Breast epithelium (tissue), 4 donors: ENCODE data around the gene TXNL4A. TPM values are rescaled to one million over a fixed set of nuclear protein-coding genes. Genes with fewer than 3 reads are reported as not detected.
"Not testable (repeated sequence)": the region's sequence is repeated elsewhere in the genome, so short reads cannot be mapped to it uniquely, and the experiment has no call there.

Experiments used
- DNase-seq, 2 donors: peaks; one replicate each; pipeline ENCODE4 v3.0.0-alpha.2; 2019; ENCODE audit warnings: low spot score in 2 of 2
- H3K27ac ChIP-seq, 2 donors: fragments of 200-600 bp; sonication (generic) in 1 of 2; one replicate each; pipeline ENCODE4 v1.5.1; 2016 to 2019; ENCODE audit warnings: mild to moderate bottlenecking in 1 of 2
- H3K27me3 ChIP-seq, 2 donors: fragments of 200-600 bp; sonication (generic) in 1 of 2; one replicate each; pipeline versions ENCODE4 v1.5.1 to v1.6.0; 2017 to 2019; ENCODE audit warnings: control low read depth in 1 of 2, mild to moderate bottlenecking in 1 of 2
- H3K36me3 ChIP-seq: fragments of 200-600 bp; one replicate; pipeline ENCODE4 v1.5.1; 2019
- H3K4me1 ChIP-seq, 2 donors: fragments of 200-600 bp; sonication (generic); one replicate each; pipeline ENCODE4 v1.5.1; 2016 to 2019; ENCODE audit warnings: control low read depth in 1 of 2
- H3K4me3 ChIP-seq, 3 donors: fragments of 200-600 bp; sonication (generic); 1 replicate in 2 of 3; 2 replicates in 1 of 3; pipeline ENCODE4 v1.5.1; 2016 to 2019; ENCODE audit warnings: mild to moderate bottlenecking in 3 of 3, moderate library complexity in 2 of 3
- H3K9me3 ChIP-seq, 2 donors: fragments of 200-600 bp; sonication (generic) in 1 of 2; one replicate each; pipeline ENCODE4 v1.5.1; 2016 to 2019; ENCODE audit warnings: control low read depth in 1 of 2
- CTCF ChIP-seq, 3 donors: fragments of 450-650 bp; IDR thresholded peaks; one replicate each; pipeline ENCODE4 v1.5.1; 2016 to 2017; ENCODE audit warnings: antibody characterized with exemption in 3 of 3, mild to moderate bottlenecking in 3 of 3, moderate library complexity in 3 of 3
- POLR2A ChIP-seq: fragments of 450-650 bp; IDR thresholded peaks from one replicate; pipeline ENCODE4 v1.6.1; 2016; ENCODE audit warnings: antibody characterized with exemption, mild to moderate bottlenecking, moderate library complexity
- POLR2AphosphoS5 ChIP-seq, 3 donors: sonication (generic); formaldehyde crosslinking; IDR thresholded peaks; one replicate each; pipeline ENCODE4 v1.6.1; 2017; ENCODE audit warnings: antibody characterized with exemption in 3 of 3
- intact Hi-C: fragments of 100-400 bp; cut with DNase I; formaldehyde crosslinking; loops from one replicate; pipeline ENCODE4 v1.15.1; 2023; ENCODE audit warnings: low total_unique reads
- total RNA-seq, 3 donors: library from RNA; depleted of rRNA; stranded (reverse); fragments of >200 nt; gene quantifications; one replicate each; pipeline ENCODE4 v1.1.0, GENCODE V29; 2016

Gene TXNL4A
- total RNA-seq, 3 donors from 2014 or later = 21.4 to 39.2 (median 23.9) TPM

DNA sequence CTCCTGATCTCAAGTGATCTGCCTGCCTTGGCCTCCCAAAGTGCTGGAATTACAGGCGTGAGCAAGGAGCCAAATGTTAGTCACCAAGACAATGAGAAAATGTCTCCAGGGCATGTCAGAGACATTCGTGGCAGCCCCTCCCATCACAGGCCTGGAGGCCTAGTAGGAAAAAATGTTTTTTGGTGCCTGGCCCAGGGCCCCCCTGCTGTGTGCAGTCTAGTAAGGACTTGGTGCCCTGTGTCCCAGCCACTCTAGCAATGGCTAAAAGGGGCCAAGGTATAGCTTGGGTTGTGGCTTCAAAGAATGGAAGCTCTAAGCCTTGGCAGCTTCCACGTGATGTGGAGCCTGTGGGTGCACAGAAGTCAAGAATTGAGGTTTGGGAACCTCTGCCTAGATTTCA, 12.5 kb upstream of the TXNL4A start:
- no peak for TF ChIP-seq POLR2AphosphoS5 (IDR thresholded peaks at IDR 0.05)
- no peak for TF ChIP-seq POLR2A
- no peak for TF ChIP-seq CTCF (IDR thresholded peaks at IDR 0.05)
- Histone ChIP-seq H3K27me3 (no peaks in the 10 kb centered on the region), H3K27ac (no peak overlapping the region), H3K36me3 (no peaks in the 10 kb centered on the region), H3K4me1 (no peaks in the 10 kb centered on the region), H3K4me3 (no peak overlapping the region), H3K9me3 (peaks cover 15 to 17% of the 10 kb centered on the region in 2 donors)
- DNase-seq = no peak
- intact Hi-C loops = no loop called here

DNA sequence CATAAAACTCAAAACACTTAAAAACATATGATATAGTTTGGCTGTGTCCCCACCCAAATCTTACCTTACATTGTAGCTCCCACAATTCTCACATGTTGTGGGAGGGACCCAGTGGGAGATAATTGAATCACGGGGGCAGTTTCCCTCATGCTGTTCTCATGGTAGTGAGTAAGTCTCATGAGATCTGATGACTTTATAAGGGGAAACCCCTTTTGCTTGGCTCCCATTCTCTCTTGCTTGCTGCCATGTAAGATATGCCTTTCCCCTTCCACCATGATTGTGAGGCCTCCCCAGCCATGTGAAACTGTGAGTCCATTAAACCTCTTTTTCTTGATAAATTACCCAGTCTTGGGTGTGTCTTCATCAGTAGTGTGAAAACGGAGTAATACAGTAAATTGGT, 11.3 kb upstream of the TXNL4A start:
- peaks cover 15 to 17% of the 10 kb centered on the region in 2 donors for H3K9me3 ChIP-seq
- DNase-seq, H3K27me3 ChIP-seq, H3K27ac ChIP-seq, H3K4me1 ChIP-seq, H3K36me3 ChIP-seq, H3K4me3 ChIP-seq, intact Hi-C loops: not testable (repeated sequence)

DNA sequence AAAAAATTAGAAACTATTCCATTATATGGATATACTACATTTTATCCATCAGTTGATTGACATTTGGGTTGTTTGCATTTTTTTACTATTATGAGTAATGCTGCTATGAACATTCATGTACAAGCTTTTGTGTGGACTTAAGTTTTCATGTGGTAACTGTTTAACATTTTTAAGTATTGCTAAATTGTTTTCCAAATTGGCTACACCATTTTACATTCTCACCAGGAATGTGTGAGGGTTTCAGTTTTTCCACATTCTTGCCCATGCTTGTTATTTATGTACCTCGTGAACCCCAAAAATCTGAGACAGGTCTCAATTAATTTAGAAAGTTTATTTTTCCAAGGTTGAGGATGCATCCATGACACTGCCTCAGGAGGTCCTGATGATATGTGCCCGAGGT, 3.1 kb upstream of the TXNL4A start:
- no peaks in the 10 kb centered on the region for H3K9me3 ChIP-seq
- intact Hi-C loops = no loop called here
- H3K36me3 ChIP-seq = no peaks in the 10 kb centered on the region

GRCh38 chr18:79989195-79989497, 783 bp upstream of the TXNL4A start:
- DNase-seq = no peak
- peak overlapping the region; percentile 94 to 98 for H3K27ac ChIP-seq
- no peaks in the 10 kb centered on the region for H3K9me3 ChIP-seq
- H3K4me3 ChIP-seq = peak overlapping the region; percentile 89 to 91 (median 90)
- no peaks in the 10 kb centered on the region for H3K27me3 ChIP-seq
- H3K4me1 ChIP-seq = peaks cover 4 to 11% of the 10 kb centered on the region in 2 donors
- intact Hi-C loops = no loop called here
- TF ChIP-seq POLR2AphosphoS5 (IDR thresholded peaks at IDR 0.05) = no peak
- no peak for TF ChIP-seq CTCF (IDR thresholded peaks at IDR 0.05)
- no peak for TF ChIP-seq POLR2A
- no peaks in the 10 kb centered on the region for H3K36me3 ChIP-seq

More for the DNA sequence above, 3.1 kb upstream of the TXNL4A start:
- TF ChIP-seq POLR2A (no peak), CTCF (IDR thresholded peaks at IDR 0.05) (no peak), POLR2AphosphoS5 (IDR thresholded peaks at IDR 0.05) (no peak)
- peaks cover 4 to 10% of the 10 kb centered on the region in 2 donors for H3K4me1 ChIP-seq
- H3K27me3 ChIP-seq = no peaks in the 10 kb centered on the region
- H3K27ac ChIP-seq = no peak overlapping the region
- no peak for DNase-seq
- no peak overlapping the region for H3K4me3 ChIP-seq

DNA sequence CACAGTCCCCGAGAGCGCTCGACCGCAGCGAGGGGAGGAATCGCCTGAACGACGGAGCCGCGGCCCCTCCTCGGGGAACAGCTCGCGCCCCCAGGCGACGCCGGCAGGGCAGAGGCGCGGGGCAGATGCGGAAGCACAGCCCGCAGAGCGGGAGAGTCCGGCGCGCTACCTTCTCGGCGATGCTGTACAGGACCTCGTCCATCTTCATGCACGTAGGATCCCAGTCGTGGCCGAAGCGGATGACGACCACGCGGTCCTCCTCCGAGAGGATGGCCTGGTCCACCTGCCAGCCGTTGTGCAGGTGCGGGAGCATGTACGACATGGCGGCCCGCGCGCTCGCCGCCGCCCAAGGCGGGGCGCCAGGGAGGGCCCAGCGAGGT, 302 bp downstream of the TXNL4A start:
- intact Hi-C loops = no loop called here
- Histone ChIP-seq H3K27ac (peak overlapping the region; percentile 94 to 98), H3K4me3 (peak overlapping the region; percentile 89 to 91 (median 90)), H3K36me3 (no peaks in the 10 kb centered on the region), H3K27me3 (no peaks in the 10 kb centered on the region), H3K4me1 (peaks cover 4 to 11% of the 10 kb centered on the region in 2 donors), H3K9me3 (no peaks in the 10 kb centered on the region)
- DNase-seq = peak in 1 of 2 donors; percentile 36
- TF ChIP-seq CTCF (IDR thresholded peaks at IDR 0.05) (no peak), POLR2A (no peak), POLR2AphosphoS5 (IDR thresholded peaks at IDR 0.05) (no peak)

- DNase-seq = no peak
- Histone ChIP-seq H3K36me3 (no peaks in the 10 kb centered on the region), H3K27ac (peak overlapping the region in 1 of 2 donors; percentile 98), H3K9me3 (no peaks in the 10 kb centered on the region), H3K4me1 (peaks cover 4 to 11% of the 10 kb centered on the region in 2 donors), H3K4me3 (peak overlapping the region; percentile 89 to 91 (median 90)), H3K27me3 (no peaks in the 10 kb centered on the region)
- intact Hi-C loops = no loop called here
- no peak for TF ChIP-seq POLR2A
- no peak for TF ChIP-seq POLR2AphosphoS5 (IDR thresholded peaks at IDR 0.05)
- no peak for TF ChIP-seq CTCF (IDR thresholded peaks at IDR 0.05)
Measured at GRCh38 chr18:79987566-79987965, 797 bp downstream of the TXNL4A start.
